ENCODE measurements around the gene THSD1. TPM values are rescaled to one million over a fixed set of nuclear protein-coding genes. Genes with fewer than 3 reads are reported as not detected.

THSD1 gene
- total RNA-seq, 1 experiment from 2014 or later = 0.39 TPM

DNA sequence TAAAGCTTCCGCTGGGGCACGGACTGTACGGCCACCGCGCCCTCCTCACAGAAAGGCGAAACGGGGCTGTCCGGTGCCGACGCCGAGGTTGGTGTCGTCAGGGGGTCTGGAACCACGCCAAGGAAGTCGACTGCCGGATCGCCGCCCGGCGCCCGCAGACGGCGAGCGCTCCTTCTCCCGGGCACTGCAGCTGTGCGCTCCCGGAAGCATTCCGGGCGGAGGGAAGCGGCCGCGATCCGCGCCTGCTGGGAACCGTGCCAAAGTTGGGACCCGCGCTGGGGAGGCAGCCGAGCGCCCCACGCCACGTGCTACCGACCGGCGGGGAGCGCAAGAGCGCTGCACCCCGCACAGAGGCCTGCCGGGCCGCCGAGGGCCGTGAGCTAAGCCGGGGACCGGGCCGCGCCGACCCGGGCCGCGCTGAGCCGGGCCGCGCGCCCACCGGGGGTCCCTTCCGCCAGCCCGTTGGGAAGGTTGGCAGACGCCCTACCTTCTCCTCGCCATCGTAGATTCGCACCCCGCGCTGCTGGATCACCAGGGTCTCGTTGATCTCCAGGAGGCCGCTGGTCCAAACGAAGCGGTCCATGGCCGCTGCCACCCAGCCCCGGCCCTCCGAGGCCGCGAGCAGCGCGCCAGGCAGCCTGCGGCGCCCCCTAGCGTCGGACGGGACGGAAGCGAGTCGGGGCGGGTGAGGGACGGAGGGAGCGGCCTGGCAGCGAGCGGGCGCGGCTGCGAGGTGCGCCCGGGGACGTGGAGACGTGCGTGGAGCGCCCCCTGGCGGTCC, 44.2 kb upstream of the THSD1 start, which contains the start of gene VPS36:
Gene VPS36, minus strand, starts transcription at position 623 of the 781 bp plus-strand sequence. Its CDS starts 40 bp downstream, at position 583.
- H3K36me3 Mint-ChIP-seq = no peaks in the 10 kb centered on the region
- peak within 1 kb of the TSS; percentile 85 for H3K27ac Mint-ChIP-seq
- peak within 1 kb of the TSS; percentile 94 for H3K4me3 Mint-ChIP-seq
- peak; percentile 75 for ATAC-seq
- ChIA-PET POLR2A (interaction anchor here (0.6 to 1.4 kb wide), 7 partner anchors 10 to 322 kb away, joined by 3 to 6 read pairs (median 4); partner anchors contain the start of genes NEK5 and SUGT1), CTCF (interaction anchor here (0.6 to 2.4 kb wide), 62 partner anchors 9 to 635 kb away, joined by 3 to 43 read pairs (median 4); partner anchors contain the start of genes ALG11, NEK5, SUGT1 and THSD1)
- peak; percentile 95 for DNase-seq (ENCODE audit: low spot score)
- H3K9me3 Mint-ChIP-seq = no peaks in the 10 kb centered on the region
- no peaks in the 10 kb centered on the region; the same call in 1 of the 2 replicates for H3K27me3 Mint-ChIP-seq (ENCODE audit: low read depth)
- H3K4me1 Mint-ChIP-seq = peaks cover 21% of the 10 kb centered on the region
- TF ChIP-seq ELF4 (CRISPR knock-in tag; IDR thresholded peaks at IDR 0.05; ENCODE audit: low read depth) = no peak
- TF ChIP-seq MYBL2 (CRISPR knock-in tag; IDR thresholded peaks at IDR 0.05) = 0 out of 2 replicates have a peak, but pooled peaks have one; percentile 49
- TF ChIP-seq HMGXB4 (CRISPR knock-in tag; IDR thresholded peaks at IDR 0.05) = peak; percentile 100
- TF ChIP-seq, protein P1, sequence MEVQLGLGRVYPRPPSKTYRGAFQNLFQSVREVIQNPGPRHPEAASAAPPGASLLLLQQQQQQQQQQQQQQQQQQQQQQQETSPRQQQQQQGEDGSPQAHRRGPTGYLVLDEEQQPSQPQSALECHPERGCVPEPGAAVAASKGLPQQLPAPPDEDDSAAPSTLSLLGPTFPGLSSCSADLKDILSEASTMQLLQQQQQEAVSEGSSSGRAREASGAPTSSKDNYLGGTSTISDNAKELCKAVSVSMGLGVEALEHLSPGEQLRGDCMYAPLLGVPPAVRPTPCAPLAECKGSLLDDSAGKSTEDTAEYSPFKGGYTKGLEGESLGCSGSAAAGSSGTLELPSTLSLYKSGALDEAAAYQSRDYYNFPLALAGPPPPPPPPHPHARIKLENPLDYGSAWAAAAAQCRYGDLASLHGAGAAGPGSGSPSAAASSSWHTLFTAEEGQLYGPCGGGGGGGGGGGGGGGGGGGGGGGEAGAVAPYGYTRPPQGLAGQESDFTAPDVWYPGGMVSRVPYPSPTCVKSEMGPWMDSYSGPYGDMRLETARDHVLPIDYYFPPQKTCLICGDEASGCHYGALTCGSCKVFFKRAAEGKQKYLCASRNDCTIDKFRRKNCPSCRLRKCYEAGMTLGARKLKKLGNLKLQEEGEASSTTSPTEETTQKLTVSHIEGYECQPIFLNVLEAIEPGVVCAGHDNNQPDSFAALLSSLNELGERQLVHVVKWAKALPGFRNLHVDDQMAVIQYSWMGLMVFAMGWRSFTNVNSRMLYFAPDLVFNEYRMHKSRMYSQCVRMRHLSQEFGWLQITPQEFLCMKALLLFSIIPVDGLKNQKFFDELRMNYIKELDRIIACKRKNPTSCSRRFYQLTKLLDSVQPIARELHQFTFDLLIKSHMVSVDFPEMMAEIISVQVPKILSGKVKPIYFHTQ (CRISPR knock-in tag; IDR thresholded peaks at IDR 0.05) = no peak
- TF ChIP-seq, protein P2, sequence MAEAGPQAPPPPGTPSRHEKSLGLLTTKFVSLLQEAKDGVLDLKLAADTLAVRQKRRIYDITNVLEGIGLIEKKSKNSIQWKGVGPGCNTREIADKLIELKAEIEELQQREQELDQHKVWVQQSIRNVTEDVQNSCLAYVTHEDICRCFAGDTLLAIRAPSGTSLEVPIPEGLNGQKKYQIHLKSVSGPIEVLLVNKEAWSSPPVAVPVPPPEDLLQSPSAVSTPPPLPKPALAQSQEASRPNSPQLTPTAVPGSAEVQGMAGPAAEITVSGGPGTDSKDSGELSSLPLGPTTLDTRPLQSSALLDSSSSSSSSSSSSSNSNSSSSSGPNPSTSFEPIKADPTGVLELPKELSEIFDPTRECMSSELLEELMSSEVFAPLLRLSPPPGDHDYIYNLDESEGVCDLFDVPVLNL (CRISPR knock-in tag; IDR thresholded peaks at IDR 0.05; ENCODE audit: borderline replicate concordance, low read depth) = peak; percentile 79; the same call in 1 of the 2 replicates
- TF ChIP-seq TP53 (CRISPR knock-in tag; IDR thresholded peaks at IDR 0.05) = peak; percentile 68
- no peak for TF ChIP-seq ZNF416 (CRISPR knock-in tag; IDR thresholded peaks at IDR 0.05)
- 0 out of 2 replicates have a peak, but pooled peaks have one; percentile 16 for TF ChIP-seq ZNF317 (CRISPR knock-in tag; IDR thresholded peaks at IDR 0.05; ENCODE audit: borderline replicate concordance, low read depth)
- peak; percentile 67; the same call in 1 of the 2 replicates for TF ChIP-seq KAT7 (CRISPR knock-in tag; IDR thresholded peaks at IDR 0.05; ENCODE audit: borderline replicate concordance)
- TF ChIP-seq ZBTB21 (CRISPR knock-in tag; IDR thresholded peaks at IDR 0.05; ENCODE audit: borderline replicate concordance) = no peak
- peak; percentile 14; the same call in 1 of the 2 replicates for TF ChIP-seq SMAD3 (CRISPR knock-in tag; IDR thresholded peaks at IDR 0.05; ENCODE audit: borderline replicate concordance)
- peak; percentile 53; the same call in 1 of the 2 replicates for TF ChIP-seq FOXK1 (CRISPR knock-in tag; IDR thresholded peaks at IDR 0.05)
- TF ChIP-seq RORB (CRISPR knock-in tag; IDR thresholded peaks at IDR 0.05) = no peak
- TF ChIP-seq, protein P3, sequence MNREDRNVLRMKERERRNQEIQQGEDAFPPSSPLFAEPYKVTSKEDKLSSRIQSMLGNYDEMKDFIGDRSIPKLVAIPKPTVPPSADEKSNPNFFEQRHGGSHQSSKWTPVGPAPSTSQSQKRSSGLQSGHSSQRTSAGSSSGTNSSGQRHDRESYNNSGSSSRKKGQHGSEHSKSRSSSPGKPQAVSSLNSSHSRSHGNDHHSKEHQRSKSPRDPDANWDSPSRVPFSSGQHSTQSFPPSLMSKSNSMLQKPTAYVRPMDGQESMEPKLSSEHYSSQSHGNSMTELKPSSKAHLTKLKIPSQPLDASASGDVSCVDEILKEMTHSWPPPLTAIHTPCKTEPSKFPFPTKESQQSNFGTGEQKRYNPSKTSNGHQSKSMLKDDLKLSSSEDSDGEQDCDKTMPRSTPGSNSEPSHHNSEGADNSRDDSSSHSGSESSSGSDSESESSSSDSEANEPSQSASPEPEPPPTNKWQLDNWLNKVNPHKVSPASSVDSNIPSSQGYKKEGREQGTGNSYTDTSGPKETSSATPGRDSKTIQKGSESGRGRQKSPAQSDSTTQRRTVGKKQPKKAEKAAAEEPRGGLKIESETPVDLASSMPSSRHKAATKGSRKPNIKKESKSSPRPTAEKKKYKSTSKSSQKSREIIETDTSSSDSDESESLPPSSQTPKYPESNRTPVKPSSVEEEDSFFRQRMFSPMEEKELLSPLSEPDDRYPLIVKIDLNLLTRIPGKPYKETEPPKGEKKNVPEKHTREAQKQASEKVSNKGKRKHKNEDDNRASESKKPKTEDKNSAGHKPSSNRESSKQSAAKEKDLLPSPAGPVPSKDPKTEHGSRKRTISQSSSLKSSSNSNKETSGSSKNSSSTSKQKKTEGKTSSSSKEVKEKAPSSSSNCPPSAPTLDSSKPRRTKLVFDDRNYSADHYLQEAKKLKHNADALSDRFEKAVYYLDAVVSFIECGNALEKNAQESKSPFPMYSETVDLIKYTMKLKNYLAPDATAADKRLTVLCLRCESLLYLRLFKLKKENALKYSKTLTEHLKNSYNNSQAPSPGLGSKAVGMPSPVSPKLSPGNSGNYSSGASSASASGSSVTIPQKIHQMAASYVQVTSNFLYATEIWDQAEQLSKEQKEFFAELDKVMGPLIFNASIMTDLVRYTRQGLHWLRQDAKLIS (CRISPR knock-in tag; IDR thresholded peaks at IDR 0.05; ENCODE audit: borderline replicate concordance) = 0 out of 2 replicates have a peak, but pooled peaks have one; percentile 26
- TF ChIP-seq GRHL2 (CRISPR knock-in tag; IDR thresholded peaks at IDR 0.05; ENCODE audit: insufficient replicate concordance, severe bottlenecking) = no peak
- 0 out of 2 replicates have a peak, but pooled peaks have one; percentile 58 for TF ChIP-seq ZNF532 (CRISPR knock-in tag; IDR thresholded peaks at IDR 0.05; ENCODE audit: borderline replicate concordance)
- no peak for TF ChIP-seq ZNF396 (CRISPR knock-in tag; IDR thresholded peaks at IDR 0.05; ENCODE audit: borderline replicate concordance)
- TF ChIP-seq SP1 (CRISPR knock-in tag; conservative IDR thresholded peaks at IDR 0.05) = no peak
- no peak for TF ChIP-seq FOXJ3 (CRISPR knock-in tag; IDR thresholded peaks at IDR 0.05; ENCODE audit: borderline replicate concordance)
- TF ChIP-seq, protein P4, sequence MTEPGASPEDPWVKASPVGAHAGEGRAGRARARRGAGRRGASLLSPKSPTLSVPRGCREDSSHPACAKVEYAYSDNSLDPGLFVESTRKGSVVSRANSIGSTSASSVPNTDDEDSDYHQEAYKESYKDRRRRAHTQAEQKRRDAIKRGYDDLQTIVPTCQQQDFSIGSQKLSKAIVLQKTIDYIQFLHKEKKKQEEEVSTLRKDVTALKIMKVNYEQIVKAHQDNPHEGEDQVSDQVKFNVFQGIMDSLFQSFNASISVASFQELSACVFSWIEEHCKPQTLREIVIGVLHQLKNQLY (CRISPR knock-in tag; IDR thresholded peaks at IDR 0.05) = no peak
